GM18870 (cell line): ENCODE measurements around the gene CAMK1G.

ENCODE experiments used
- ATAC-seq: cut with Tn5 transposase; IDR thresholded peaks from one replicate; pipeline ENCODE4 v1.9.1; 2021; ENCODE audit warnings: moderate library complexity; ENCODE audit not compliant: unreplicated experiment

The CAMK1G gene

GRCh38 chr1:209618291-209618690 is 34.8 kb downstream of the CAMK1G start:
- no peak for ATAC-seq

DNA sequence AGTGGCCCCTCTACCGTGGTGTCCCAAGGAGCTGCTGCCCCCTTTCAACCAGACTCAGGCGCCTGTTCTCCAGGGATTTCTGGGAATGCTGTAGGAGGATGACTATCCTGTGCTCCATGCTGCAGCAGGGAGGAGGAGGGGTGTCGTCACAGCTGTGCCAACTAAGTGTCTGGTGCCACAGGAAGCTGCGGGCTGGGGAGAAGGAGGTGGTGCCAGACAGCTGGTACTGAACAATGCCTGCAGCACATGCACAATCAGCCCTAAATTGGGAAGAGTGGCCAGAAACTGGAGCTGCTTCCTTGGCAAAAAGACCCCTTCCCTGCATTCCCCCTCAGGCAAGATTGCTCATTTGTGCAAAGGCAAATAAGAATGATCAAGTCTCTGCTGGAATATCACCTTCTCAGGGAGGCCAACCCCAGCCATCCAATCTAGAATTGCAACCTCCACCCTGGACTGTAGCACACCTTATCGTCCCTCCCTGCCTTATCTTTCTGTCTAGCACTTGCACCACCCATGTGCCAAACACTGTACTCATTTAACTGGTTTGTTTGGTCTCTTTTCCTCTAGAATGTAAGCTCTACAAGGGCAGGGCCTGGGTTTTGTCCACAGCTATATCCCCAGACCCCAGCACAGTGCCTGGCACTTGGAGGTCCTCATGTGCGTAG is 35.4 kb downstream of the CAMK1G start:
- no peak for ATAC-seq

- ATAC-seq, result no peak
These were observed 36.4 kb downstream of the CAMK1G start for GRCh38 chr1:209619696-209620486.

DNA sequence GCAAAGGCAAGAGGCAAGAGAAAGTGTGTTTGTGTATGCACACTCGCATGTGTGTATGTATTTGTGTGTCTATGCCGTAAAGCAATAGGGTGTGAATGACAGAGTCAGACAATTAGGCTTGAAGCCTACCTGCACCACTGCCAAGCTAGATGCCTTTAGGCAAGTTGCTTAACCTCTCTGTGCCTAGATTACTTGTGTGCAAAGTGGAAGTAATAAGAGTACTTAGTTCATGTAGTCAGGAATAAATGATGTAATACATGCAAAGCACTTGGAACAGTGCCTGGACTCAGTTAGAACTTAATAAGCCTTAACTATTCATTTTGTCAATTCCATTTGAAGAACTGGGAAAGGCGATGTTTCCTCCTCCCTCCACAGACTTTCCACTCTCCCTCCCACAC is 37.0 kb downstream of the CAMK1G start:
- ATAC-seq, result no peak

DNA sequence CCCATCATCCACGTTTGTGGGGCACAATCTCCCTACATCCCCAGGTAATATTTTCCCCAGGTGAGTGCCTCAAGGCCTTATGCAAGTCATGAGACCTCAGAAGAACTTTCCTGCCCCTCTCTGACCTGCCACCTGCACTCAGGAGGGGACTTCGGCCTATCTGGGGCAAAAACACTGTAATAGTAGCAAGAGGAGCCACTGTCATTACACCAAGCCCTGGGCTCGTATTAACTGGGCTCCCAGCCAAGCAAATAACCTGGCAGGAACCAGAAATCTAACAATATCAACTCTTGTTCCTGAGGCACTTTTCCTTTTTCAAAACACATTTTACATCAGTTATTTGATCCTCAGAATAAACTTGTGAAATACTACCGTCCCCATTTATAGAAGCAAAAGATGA is 37.8 kb downstream of the CAMK1G start:
- no peak for ATAC-seq

GRCh38 chr1:209621741-209622655 is 38.5 kb downstream of the CAMK1G start:
- no peak for ATAC-seq

GRCh38 chr1:209622841-209623829 is 39.6 kb downstream of the CAMK1G start:
- ATAC-seq, result no peak

DNA sequence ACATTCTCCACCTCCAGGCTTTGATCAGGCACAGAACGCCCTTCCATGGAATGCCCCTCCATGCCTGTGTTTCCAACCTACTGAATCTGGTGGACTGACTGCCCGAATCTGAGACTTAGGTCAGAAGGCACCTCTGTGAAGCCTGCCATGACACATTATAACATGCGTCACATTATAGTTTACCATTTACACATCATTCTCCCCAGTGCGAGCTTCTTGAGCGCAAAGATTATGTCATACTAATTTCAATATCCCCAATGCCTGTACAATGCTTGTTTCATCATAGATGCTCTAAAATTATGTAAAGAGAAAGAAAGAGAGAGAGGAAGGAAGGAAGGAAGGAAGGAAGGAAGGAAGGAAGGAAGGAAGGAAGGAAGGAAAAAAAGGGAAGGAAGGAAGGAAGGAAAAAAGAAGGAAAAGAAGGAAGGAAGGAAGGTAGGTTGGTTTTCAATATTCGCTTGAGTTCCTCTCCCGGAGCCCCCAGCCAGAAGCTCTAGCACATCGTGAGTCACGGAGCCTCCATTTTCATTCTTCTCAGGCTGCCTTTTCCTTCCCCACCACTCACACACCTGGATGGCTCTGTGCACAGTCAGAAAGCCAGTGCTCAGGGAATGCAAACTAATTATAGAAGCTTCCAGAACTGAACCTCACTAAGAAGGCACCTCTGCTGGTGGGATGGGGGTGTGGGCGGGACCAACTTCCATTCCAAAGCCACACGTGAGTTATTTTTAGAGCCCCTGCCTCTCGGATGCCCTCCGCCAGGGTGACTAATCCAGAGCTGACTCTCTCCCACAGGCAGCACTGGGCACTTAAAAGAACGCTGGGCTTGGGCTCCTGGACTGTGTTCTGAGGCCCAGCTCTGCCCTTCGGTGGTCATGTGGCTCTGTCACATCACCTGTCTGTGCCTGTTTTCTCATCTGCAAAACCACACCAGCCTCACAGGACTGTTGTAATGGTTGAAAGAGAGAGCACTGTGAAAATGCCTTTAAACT is 41.3 kb downstream of the CAMK1G start:
- no peak for ATAC-seq

- no peak for ATAC-seq
These were observed 42.3 kb downstream of the CAMK1G start for GRCh38 chr1:209625791-209626285.

GRCh38 chr1:209626346-209627026 is 43.0 kb downstream of the CAMK1G start:
- ATAC-seq, result no peak

DNA sequence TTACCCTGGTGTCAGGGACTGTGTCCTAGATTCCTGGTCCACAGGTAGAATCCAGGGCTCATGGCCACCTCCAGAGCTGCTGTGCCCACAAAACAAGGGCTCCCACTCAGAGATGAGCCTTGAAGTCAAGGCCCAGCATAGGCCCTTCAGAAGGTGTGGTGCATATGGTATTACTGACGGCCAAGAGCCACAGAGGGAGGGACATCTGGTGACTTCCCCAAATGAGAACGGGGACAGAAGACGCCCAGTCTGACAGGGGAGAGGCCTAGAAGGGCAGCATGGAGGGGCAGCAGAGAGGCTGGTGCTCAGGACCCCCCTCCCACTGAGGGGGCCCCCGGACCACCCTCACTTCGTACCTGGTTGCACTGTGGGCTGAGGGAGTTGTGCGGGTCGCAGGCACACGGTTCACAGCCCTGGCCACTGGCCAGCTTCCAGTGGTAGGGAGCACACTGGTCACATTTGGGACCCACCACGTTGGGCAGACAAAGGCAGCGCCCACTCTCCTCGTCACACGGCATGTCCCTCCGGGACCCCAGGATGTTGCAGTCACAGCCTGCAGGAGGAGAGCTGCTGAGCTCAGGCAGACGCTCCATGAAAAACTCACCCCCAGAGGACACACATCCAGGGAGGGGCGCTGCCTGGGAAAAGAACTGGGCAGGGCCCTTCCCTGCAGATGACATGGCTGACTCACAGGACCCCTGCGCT is 43.7 kb downstream of the CAMK1G start:
- no peak for ATAC-seq

- peak; percentile 80 for ATAC-seq
These were observed 44.2 kb downstream of the CAMK1G start for GRCh38 chr1:209627732-209628196.

- no peak for ATAC-seq
These were observed 45.2 kb downstream of the CAMK1G start for GRCh38 chr1:209628618-209629299.

- ATAC-seq, result no peak
These were observed 46.3 kb downstream of the CAMK1G start for GRCh38 chr1:209629621-209630382.

DNA sequence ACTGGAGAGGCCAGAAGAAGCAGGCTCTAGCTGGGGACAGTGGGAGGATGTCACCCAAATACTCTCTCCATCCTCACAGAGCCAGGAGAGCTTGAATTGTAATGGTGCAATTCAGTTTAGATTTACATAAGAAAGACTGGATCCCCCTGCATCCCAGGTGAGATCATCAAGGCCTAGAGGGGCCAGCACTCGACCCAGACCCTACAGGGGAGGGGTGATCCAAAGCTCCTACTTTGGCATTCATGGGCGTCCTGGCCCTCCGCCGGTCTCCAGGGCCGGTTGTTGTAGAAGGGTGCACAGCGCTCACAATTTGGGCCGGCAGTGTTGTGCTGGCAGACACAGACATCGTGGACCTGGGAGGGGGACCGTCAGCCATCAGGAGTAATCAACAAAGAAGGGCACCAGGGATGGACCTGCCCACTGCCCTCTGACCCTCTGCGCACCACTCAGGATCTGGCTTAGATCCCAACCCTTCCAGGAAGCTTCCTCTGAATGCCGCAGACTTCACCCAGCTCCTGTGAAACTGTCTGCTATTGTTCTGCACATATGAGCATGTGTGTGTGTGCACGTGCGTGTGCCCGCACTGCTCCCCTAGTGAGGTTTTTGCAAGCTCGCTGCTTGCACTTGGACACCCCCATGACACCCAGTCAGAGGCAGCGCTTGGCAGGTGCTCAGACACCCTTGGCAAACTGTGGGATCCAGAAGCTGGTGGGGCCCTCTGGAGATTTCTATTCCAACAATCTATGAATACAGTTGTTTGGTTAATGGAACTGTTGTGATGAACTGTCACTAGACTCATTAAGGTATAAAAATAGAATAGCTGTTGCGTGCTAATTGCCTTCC is 47.1 kb downstream of the CAMK1G start:
- ATAC-seq, result no peak
